ENCODE data around the gene MYBBP1A.

Gene MYBBP1A

DNA sequence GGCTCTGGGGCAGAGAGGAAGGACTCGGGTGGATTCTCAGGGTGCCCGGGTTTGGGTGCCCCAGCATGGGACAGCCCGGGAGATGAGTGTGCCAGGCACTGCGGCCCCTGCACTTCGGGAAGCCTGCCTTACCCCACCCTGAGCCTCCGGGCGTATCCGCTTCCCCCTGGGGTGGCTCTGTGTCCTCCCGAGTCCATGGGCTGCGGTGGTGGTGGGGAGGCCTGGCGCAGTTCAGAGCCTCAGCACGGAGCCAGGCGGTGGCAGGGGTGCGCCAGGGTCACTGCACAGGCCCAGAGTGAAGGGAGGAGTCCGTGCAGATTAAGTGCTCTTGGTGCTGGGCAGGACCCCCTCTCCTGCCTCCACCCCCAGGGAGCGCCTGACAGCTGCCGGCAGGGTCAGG lies 20.7 kb downstream of the MYBBP1A start:
- DNase-seq, result no peak

DNA sequence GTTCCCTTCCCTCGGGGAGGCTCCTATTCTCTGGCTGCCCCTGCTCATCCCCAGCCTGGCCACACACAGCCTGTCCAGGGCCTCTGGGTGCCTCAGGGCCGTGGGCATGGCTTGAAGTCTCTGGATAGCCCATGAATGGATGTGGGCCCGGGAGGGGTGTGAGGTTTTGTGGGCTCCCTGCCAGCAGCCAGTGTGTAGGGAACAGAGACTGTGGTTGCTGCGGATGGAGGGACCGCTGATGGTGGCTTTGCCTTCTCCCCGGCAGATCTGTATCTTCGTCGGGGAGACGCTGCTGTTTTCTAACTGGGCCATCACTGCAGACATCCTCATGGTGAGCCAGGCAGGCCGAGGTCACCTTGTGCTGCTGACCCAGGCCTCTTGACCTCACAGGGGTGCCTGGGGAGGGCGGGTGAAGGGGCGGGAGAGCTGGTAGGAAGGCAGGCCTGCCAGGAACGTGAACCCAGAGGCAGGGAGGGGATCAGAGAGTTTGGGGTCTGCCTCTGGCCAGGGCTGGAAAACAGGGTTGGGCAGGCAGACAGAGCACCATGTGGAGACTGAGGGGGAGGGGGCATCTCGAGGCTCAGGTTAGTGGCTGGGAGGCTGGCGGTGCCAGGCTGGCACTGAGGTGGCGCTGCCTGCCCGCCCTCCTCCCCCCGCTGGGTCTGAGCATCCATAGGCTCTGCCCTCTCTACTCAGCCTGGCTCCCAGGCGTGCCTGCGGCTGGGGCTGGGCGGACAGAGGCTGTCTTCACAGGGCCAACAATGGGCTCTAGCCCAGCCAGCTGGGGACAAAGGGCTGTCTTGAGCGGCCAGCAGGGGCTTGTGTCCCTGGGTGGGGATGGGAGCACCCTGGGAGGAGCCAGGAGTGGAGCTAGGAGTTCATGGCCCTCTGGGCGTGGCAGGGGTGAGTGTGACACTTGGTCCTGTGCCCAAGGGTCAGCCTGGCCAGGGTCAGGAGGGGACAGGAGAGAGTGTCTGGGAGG lies 21.4 kb downstream of the MYBBP1A start:
- DNase-seq, result peak; percentile 59

DNA sequence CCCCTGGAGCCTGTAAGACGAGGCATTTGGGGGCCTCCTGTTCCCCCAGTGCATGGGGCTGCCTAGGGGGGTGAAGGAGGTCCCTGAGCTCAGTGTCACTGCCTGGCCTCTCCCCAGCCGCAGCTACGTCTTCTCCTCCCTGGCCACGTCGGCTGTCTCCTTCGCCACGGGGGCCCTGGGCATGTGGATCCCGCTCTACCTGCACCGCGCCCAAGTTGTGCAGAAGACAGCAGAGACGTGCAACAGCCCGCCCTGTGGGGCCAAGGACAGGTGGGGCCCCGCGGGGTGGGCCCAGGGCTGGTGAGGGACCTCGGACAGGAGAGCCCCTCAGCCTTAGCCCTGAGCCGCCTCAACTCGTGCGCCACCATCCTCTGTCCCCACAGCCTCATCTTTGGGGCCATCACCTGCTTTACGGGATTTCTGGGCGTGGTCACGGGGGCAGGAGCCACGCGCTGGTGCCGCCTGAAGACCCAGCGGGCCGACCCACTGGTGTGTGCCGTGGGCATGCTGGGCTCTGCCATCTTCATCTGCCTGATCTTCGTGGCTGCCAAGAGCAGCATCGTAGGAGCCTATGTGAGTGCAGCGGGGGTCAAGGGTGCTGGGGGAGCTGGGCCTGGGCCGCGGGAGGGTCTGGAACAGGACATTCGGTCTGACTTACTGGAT lies 22.2 kb downstream of the MYBBP1A start:
- no peak for DNase-seq

DNA sequence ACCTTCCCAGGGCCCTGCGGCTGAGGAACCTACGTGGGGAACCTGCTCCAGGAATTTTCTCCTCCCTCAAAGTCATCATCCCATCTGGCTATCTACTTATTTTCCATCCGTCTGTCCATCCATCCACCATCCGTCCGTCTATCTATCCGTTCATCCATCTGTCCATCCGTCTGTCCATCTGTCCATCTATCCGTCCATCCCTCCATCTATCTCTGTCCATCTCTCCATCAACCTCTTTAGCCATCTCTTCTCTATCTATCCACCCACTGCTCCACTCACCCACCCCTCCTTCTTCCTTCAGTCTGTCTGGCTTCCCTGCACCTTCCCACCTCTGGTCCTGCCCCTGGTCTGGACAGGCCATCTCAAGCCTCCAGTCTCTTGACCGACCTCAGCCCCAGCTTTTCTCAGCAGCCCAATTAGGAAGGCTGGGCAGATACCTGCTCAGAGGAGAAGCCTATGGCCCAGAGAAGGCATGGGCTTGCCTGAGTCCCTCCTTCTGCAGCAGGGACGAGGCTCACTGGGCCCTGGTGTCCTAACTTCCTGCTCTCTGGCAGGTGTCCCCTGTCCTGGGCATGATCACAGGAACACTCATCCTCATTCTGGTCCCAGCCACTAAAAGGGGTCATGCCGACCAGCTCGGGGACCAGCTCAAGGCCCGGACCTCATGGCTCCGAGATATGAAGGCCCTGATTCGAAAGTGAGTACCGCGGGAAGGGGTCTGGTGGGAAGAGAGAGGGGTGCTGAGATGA lies 23.0 kb downstream of the MYBBP1A start:
- no peak for DNase-seq

DNA sequence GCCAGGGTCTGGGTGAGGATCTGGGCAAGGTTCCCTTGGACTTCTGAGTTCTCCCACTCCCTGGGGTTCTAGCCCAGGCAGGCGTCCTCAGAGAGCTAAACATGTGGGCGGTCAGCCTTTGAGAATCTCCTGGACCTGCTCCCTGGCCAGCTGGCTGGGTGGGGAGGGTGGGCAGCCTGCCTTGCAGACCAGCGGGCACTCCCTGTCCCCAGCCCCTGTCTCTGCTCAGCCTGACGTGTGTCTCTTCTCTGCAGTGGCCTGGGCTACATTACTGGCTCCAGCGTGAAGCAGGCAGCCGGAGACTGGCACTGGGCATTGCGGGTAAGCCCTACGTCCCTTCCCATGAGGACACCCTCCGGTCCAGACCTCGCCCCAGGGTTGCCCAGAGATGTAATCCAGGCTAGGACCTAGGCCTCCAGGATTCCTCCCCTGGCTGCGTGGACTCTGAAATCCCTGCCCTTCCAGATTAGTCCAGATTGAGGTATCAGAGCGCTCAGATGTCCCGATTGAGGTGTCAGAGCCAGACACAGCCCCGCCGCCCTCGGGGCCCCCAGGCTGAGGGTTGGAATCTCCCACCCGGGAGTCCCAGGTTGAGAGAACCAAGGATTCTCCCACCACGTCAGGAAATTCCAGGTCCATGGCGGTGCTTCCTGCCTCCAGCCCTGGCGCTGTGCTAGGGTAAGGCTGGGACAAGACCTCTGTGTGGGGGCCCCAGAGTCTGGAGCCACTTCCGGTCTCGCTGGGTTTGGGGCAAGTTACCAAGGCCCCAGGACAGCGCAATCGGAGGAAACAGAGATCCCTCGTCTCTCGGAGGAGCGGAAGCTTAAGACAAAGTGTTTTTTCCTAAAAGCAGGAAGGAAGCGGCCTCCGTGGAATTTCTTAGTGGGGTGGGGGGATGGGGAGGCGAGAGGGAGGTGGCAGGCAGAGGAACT lies 24.1 kb downstream of the MYBBP1A start:
- DNase-seq, result no peak

DNA sequence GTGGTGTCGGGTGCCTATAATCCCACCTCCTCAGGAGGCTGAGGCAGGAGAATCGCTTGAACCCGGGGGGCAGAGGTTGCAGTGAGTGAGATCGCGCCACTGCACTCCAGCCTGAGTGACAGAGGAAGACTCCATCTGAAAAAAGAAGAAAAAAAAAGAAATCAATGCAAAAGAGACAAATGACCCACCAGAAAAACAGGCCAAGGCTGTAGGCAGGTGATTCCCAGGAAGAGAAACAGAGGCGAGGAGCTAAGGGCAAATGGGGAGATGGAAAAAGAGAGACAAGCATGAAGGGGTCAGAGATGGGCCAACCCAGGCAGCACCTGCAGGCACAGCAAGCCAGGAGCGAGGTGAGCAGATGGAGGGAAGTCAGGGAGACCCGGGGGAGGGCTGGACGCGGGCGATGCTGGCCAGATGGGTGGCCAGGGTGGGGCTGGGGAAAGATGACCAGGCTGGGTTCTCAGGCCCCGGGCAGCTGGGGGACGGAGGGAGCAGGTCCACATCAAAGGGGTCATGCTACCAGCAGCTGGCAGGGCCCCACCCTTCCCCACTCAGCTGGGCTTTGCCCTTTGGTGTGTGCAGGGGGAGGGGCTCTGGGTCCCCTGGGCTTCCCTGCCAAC lies 25.5 kb downstream of the MYBBP1A start:
- DNase-seq, result no peak

DNA sequence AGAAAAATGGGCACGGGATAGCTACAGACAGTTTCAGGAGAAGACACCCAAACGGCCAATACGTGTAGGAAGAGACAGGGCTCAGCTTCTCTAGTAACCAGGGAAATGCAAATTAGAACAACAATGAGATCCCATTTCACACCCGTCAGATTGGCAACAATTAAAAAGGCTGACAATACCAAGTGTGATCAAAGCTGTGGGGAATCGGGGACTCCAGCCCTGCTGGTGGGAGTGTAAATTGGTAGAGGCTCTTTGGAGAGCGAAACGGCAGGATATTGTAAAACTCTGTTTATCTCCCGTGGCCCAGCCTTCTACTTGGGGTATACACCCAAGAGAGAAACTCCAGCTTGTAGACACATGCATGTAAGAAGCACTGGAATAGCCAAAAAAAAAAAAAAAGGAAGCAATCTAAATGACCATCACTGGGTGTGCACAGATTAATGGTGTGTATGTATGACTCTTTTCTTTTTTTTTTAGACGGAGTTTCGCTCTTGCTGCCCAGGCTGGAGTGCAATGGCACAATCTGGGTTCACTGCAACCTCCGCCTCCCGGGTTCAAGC lies 27.5 kb downstream of the MYBBP1A start:
- DNase-seq, result no peak

DNA sequence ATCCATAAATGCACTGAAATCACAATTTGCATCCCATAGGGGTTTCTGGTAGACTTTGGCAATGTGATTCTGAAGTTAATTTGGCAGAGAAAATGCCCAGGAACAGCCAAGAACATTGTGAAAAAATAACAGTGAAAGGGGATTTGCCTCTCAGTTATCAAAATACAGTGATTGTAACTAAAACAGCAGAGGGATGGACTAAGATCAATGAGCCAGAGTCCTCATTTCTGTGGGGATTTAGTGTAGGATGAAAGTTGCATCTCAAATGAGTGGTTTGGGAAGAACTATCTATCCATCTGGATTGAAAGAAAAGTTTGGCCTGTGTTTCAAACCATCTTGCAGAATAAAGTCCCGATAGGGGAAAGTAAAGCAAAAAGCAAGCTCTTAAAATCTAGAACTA lies 28.1 kb downstream of the MYBBP1A start:
- no peak for DNase-seq

DNA sequence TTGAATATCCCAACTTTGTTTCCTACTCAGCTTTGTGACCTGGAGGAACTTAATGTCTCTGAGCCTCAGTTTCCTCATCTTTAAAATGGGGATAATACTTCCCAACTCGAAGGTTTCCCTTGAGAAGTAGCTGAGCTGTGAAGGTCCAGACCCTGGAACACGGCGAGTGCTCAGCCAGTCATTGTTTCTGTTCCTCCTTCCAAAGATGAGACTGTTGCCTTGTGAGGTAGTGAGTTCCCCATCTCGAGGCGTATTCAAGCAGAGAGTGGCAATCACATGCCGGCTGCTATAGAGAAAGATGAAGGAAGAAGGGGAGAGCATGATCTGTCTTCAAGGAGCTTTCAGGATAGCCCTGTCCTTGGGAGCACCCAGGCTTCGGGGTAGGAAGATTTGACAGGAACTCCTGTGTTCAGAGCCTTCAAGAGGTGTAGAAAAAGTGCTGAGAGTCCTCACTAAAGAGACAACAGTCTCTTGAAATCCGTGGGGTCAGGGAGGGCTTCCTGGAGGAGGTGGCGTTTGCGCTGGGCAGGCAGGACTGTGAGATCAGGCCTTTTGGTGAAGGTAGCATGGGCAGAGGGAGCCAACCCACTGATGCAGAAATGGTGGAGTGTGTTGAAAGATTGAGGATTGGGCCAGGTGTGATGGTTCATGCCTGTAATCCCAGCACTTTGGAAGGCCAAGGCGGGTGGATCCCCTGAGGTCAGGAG lies 29.3 kb downstream of the MYBBP1A start:
- DNase-seq, result no peak

DNA sequence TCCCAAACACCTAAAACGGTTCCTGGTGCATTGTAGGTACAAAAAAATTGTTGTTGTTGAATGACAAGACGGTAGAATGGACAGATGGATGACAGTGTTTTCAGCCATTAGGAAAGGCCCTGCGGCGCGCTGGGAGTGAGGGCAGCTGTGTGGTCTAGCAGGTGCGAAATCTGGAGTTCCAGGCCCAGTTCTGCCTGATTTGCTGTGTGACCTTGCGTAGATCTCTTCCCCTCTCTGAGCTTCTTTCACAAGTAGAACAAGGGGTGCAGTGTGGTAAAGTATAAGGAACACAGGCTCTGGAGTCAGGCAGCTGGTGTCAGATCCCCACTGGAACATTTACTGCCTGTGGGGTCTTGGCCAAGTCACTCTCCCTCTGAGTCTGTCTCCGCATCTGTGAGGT lies 31.2 kb downstream of the MYBBP1A start:
- no peak for DNase-seq

DNA sequence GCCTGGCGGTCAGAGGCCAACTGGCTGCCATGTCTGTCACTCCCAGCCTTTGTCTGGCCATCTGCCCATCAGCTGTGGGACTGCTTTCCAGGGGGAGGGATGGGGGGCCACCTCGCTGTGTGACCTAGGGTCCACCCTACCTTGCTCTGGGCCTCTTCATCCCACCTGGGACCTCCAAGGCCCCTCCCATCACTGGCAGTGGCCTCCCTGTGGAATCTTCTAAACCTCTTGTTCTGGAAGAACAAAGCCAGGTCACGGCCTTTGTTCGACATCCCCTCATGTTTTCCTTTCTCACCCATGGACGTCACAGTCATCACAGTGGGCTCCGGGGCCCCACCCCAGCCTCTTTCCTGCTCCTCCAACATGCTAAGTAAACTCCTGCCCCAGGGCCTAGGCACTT lies 32.5 kb downstream of the MYBBP1A start:
- DNase-seq, result no peak

DNA sequence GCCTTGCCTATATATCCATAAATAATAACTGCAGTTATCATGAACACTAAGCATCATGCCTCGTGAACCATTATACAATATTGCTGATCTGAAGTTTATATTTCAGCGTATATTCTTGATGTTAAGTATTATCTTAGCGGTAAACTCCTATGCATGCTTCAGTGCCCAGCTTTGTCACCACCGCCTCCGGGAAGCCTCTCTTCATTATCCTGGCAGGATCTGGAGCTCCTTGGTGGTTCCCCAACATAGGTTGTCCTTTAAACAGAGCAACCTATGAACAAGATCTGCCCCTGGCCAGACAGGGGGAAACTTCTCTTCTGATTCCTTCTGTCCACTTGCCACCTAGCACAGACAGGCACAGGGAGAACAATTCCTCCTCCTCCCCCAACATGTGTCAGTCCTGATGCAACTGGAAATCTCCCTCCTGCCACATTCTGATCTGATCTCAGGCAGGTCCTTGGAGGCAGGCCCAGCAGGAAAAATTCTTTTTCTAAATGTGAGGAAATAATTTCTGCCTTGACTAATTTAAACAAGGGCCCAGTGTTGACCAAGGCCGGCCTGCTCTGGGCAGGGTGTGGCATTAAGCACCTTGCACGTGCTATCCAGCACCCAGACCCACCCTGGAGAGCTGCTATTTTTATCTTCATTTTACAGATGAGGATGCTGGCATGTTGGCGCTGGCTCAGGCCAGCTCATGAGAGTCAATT lies 34.1 kb downstream of the MYBBP1A start:
- no peak for DNase-seq

DNA sequence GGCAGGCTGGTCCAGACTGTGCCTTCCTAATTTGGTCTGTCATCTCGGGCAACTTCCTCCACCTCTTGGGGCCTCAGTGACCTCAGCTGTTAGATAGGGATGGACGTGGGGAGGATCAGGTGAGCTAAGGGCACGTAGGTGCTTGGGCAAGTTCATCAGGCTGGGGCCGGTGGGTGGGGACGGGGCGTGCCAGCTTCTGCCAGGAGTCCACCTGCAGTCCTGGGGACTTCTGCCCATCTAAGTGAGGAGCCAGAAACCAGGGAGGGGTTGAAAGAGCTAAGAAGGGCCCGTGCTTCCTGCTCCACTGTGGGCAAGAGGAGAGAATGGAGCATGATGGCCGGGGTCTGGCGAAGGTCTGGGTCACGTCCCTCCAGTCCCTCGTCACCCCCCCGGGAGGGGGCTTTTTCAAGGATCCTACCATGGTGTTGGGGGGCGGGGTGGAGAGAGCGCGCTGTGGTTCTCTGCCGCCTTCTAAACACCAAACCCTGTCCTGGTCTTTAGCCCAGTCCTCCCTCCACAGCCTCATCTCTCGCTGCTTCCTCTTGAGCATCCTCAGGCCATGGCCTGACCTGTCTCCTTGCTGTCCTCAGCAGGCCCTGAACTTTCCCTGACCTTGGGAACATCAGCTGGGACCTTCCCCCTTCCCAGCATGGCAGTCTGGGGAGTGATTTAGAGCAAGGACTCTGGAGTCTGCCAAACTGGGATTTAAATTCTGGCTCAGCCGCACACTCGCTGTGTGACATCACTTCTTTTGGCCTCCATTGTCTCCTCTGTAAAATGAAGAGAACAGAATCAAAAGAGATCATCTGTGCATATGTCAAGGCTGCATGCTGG lies 34.9 kb downstream of the MYBBP1A start:
- DNase-seq, result no peak

DNA sequence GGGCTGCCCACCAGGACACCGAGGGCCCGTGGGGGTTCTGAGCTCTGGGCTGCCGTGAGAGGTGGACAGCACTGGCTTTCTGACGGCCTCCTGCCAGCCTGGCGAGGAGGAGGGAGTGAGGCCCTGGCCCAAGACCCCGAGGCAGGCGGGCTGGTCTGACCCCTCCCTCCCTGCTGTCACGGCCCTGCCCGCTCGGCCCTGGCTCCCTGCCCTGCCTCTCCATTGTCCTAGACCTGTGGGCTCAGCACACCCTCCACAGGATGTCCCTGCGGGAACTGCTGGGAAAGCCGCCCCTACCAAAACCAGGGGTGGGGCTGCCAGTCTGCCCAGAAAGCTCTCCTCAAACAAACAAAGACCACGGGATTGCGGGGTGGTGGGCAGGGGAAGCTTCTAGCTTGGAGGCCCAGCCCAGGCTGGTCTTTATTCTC lies 35.8 kb downstream of the MYBBP1A start:
- DNase-seq, result no peak

DNA sequence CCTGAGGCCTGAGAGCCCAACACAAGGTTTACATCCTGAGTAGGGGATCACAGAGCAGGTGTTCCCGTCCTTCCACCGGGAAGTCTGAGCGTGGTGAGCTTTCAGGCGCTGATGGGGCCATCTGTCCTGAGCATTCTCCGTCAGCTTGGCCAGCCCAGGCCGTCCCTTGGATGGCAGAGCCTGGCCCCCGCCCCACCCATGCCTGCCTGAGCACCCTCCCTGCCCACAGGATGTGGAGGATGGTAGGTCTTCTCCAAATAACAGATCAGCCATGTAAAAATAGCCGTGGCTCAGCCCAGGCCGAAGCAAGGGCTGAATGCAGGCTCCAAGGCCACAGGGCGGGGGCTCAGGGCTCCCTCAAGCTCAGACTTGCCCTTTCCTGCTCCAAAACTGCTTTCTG lies 36.3 kb downstream of the MYBBP1A start:
- DNase-seq, result no peak

DNA sequence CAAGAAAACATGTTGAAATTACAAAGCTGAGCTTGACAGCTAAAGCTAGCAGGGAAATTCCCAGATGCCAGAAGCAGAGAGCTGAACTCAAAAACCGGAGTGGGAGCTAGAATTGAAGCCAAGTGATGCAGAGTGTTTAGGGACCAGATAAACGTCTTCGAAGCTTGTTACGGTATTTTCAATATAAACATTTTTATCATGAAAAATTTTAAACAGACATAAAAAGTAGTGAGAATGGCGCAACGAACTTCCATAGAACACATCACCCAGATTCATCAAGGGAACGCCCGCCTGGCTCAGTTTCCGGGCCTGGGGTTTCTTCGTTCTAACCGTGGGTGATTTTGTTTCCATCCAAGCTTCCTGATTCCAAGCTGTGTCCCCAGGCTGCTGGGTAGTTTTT lies 38.4 kb downstream of the MYBBP1A start:
- DNase-seq, result no peak

DNA sequence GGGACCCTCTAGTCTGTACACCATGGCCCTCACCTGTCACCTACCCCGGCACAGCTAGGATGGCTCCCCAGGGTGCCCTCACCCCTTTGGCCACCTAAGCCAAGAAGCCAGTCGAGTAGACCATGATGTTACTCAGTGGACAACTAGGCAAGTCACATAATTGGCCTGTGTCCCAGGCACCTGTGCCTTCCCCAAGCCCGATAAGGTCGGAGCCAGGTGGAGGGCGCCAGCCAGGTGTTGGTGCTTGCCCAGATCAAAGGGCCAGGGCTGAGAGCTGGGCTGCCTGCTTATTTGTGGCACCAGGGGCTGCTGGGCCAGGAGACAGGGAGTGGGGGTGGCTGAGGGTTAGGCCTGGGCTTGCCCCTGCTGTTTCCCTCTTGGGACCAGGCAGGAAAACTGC lies 39.7 kb downstream of the MYBBP1A start:
- no peak for DNase-seq

DNA sequence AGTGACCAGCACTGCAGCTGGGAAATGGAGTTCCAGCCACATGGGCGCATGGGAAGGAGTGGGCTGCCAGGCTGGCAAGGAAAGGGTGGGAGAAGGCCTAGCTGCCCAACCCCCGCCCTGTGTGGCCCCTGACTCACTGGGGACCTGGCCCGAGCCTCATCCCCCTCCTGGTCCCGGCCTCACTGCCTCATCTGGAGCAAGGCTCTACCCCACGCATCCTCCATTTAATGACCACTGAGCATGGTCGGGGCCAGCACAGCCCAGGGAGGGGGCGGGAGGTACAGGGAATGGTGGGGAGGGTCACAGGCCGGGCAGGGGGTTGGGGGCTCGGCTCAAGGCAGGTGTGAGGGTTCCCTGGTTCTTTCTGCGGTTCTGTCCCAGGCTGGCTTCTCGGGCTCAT lies 40.4 kb downstream of the MYBBP1A start:
- DNase-seq, result no peak

DNA sequence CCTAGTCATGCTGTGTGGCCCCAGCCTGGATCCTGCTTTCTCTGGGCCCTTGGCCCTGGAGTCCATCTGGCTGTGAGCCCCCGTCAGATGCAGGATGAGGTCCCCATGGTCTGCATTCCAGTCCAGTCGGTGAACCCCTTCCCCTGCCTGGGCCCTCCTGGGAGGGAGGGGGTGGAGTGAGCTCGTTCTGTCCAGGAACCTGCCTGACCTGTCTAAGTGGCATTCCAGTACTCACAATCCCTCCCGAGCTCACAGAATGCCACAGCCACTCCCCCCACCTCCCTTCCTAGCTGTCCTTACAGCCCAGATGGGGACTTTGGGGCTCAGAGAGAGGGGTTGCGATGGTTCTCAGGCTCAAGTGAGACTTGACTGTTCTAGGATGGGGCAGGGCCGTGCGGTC lies 41.0 kb downstream of the MYBBP1A start:
- no peak for DNase-seq
